HAP-1 (cell line): ENCODE data around the gene POU2F1.

ENCODE experiments used
- DNase-seq, 2 experiments: peaks; one replicate each; pipeline ENCODE4 v3.0.0-alpha.2; 2016 to 2020; ENCODE audit warnings: low spot score in 2 of 2
- H3K27me3 ChIP-seq: fragments of 250-450 bp; sonication (Bioruptor Pico); 2 replicates; pipeline ENCODE4 v1.5.1; 2020; ENCODE audit warnings: low read depth, mild to moderate bottlenecking, moderate library complexity
- H3K36me3 ChIP-seq: fragments of 250-450 bp; sonication (Bioruptor Pico); replicated peaks from 2 replicates; pipeline ENCODE4 v1.5.1; 2020; ENCODE audit warnings: mild to moderate bottlenecking
- H3K4me1 ChIP-seq: fragments of 250-450 bp; sonication (Bioruptor Pico); 2 replicates; pipeline ENCODE4 v1.5.1; 2020; ENCODE audit warnings: mild to moderate bottlenecking
- H3K4me3 ChIP-seq: fragments of 250-450 bp; sonication (Bioruptor Pico); 2 replicates; pipeline ENCODE4 v1.5.1; 2020; ENCODE audit warnings: mild to moderate bottlenecking, moderate library complexity
- H3K9me3 ChIP-seq: fragments of 250-450 bp; sonication (Bioruptor Pico); 2 replicates; pipeline ENCODE4 v1.5.1; 2020; ENCODE audit warnings: mild to moderate bottlenecking, moderate library complexity
- in situ Hi-C: fragments of 300-500 bp; cut with MboI; formaldehyde crosslinking; loops from 3 replicates; pipeline ENCODE4 v1.14.3; 2020; ENCODE audit warnings: low sequenced_read_pairs, inconsistent platforms, mixed read lengths

POU2F1 gene

DNA sequence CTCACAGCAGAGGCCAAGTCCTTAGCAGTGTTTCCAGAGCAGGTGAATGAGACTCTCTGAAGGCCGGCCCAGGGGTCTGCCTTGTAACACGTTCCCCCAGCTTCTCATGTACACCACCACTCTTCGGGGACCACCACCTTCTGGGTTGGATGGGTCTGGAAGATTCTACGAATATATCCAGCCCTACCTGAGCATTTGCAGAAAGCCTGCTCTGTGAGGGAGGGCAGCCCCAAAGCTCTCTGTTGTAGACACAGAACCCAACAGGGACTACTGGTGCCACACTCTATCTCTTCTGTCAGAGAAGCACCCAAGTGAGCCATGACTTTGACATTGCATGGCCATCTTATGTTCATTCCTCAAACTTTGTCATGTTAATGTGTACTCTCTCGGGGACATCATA, 235.8 kb downstream of the POU2F1 start:
- in situ Hi-C loops, result no loop called here
- H3K9me3 ChIP-seq, result no peaks in the 10 kb centered on the region
- no peaks in the 10 kb centered on the region for H3K36me3 ChIP-seq
- H3K4me1 ChIP-seq, result peaks cover 14% of the 10 kb centered on the region
- DNase-seq, result no peak
- H3K27me3 ChIP-seq, result no peaks in the 10 kb centered on the region
- H3K4me3 ChIP-seq, result no peak overlapping the region

DNA sequence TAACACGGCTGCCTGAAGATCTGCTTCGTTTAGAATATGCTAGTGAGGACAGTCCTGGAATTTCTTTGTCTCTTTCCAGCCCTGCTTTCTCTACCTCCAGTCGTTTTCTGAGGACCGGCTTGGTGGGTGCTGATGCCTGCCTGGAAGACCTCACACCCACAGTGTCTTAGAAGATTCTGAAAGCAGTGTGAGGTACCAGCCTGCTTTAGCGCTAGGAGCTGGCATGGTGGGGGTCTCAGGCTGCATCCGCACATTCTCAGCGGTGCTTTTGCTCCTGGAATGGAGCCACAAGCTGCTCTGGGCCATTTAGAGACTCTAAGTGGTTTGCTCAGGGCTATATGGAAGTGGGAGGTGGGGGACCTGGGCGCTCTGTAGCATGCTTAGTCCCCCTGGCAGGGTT, 236.2 kb downstream of the POU2F1 start:
- DNase-seq, result no peak
- H3K9me3 ChIP-seq, result no peaks in the 10 kb centered on the region
- peaks cover 14% of the 10 kb centered on the region for H3K4me1 ChIP-seq
- no peaks in the 10 kb centered on the region for H3K27me3 ChIP-seq
- in situ Hi-C loops, result no loop called here
- H3K36me3 ChIP-seq, result no peaks in the 10 kb centered on the region
- H3K4me3 ChIP-seq, result no peak overlapping the region

DNA sequence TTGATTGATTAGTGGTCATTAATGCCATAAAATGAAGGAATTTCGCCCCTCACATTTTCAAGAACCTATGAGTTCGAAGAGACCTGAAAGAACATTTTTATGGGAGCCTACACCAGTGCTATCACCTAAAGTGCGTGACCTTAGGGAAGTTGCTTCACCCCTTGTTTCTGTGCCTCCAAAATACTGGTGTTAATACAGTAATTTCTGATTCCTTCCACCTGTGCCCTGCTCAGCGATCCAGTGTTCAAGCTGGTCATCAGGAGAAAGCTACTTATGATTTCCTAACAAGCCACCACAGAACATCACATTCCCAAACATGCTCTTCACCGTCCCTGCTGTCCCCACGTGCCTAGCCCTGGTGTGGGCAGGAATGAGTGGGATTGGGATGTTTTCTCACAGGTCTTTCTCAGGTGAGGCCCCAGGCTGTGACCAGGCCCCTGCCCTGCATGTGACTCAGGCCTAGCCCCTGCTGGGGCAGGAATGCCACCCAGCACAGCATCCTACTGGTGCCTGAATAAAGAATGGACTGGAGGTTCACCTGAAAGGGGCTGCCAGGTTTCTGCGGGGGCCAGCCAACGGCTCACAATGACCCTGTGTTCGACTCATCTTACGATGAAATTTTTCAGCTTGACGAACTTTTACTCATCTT, 237.4 kb downstream of the POU2F1 start:
- DNase-seq, result no peak
- Histone ChIP-seq H3K27me3 (no peaks in the 10 kb centered on the region), H3K9me3 (no peaks in the 10 kb centered on the region), H3K4me3 (no peak overlapping the region), H3K4me1 (peaks cover 14% of the 10 kb centered on the region), H3K36me3 (no peaks in the 10 kb centered on the region)
- in situ Hi-C loops, result no loop called here

DNA sequence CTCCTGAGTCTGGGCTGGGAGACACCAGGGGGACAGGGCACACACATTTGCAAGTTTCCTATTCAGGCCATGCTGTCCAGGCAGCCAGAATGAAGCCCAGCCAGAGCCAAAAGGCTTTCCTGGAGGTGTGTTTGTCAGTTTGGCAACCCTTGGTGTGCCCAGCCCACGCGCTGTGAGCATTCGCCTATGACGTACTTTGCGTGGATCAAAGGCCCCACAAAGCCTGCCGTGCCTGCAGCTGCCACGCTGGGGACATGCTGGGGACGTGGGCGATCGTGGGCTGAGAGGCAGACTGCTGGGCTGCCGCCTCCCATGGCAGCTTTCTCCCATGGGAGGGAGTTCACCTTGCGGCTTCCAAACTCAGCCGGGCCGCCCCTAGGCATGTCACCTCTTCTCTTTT, 240.2 kb downstream of the POU2F1 start:
- in situ Hi-C loops, result loop anchor here (10.0 kb wide), 1 partner anchor 64 kb away; no protein-coding TSS in a partner anchor
- Histone ChIP-seq H3K9me3 (no peaks in the 10 kb centered on the region), H3K4me3 (no peak overlapping the region), H3K36me3 (no peaks in the 10 kb centered on the region), H3K27me3 (no peaks in the 10 kb centered on the region), H3K4me1 (0 out of 2 replicates have a peak, but pooled peaks cover 3% of the 10 kb centered on the region)
- DNase-seq, result no peak

DNA sequence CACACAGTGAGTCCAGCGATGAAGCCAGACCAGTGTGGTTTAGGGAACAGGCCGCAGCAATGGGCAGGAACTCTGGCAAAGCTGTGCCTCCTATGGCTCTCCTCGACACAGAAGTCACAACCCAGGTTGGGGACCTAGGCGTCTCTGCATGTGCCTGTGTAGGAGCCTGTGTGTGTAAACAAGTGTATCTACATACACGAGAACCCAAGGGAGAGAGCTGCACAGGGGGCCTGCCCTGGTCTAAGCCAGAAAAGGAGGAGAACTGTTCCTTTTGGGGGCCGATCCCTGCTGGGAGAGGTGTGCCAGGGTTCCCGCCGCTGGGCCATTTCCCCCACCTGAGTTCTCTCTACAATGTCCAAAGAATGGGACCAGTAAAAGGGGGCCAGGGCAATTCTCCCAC, 241.7 kb downstream of the POU2F1 start:
- Histone ChIP-seq H3K4me1 (peaks cover 7% of the 10 kb centered on the region), H3K4me3 (no peak overlapping the region), H3K36me3 (no peaks in the 10 kb centered on the region), H3K9me3 (no peaks in the 10 kb centered on the region), H3K27me3 (no peaks in the 10 kb centered on the region)
- in situ Hi-C loops, result loop anchor here (10.0 kb wide), 1 partner anchor 62 kb away; no protein-coding TSS in a partner anchor
- DNase-seq, result peak in 1 of 2 experiments; percentile 5

DNA sequence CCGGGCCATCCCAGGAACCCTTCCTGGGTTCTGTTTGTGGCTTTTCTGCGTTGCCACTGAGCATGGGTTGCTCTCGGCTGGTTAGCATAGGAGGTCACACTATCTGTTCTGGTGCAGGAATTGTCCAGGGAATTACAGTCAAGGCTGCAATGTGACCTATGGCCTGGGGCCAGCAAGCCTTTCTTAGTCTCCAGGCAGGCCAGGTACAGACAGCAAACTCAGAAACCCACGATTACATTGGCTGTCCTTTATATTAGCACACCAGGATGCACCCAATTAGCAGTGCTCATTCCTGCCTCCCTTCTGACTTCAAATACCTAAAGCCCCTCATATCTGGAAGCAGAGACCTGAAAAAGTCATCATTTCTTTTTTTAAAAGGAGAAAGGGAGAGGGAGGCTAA, 242.4 kb downstream of the POU2F1 start:
- Histone ChIP-seq H3K4me3 (no peak overlapping the region), H3K27me3 (no peaks in the 10 kb centered on the region), H3K4me1 (peaks cover 8% of the 10 kb centered on the region), H3K36me3 (no peaks in the 10 kb centered on the region), H3K9me3 (no peaks in the 10 kb centered on the region)
- peak in 1 of 2 experiments; percentile 3 for DNase-seq
- in situ Hi-C loops, result loop anchor here (10.0 kb wide), 1 partner anchor 62 kb away; no protein-coding TSS in a partner anchor

DNA sequence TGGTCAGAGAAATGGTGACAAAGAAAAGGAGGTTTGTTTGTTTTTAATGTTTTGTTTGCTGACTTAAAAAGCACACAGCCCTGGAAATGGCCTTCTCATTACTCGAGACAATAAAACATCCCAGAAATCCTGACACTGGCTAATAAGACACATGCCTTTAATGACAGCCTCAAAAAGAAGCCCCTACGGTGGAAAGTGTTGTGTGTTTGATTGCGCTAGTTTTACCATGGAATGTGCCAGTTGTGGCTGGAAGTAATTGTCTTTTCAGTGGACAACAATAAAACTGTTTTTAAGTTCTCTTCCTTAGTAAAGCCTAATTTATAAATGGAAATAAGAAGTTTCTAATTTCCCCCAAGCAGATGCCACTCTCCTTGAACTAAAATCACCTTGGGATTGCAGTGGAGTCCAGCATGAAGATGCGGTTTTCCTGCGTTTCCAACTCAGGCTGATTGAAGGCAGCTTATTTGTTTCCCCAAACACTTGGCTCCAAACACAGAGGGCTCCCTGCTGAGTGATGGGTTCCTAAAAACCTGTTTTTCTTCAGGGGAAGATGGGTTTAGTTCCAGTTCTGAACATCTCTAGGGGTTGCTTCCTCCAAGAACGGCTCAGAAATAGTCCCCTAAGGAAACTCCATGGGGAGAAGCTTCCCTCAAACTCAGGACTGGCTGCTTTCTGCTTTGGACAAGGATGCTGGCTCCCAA, 243.3 kb downstream of the POU2F1 start:
- Histone ChIP-seq H3K4me3 (no peak overlapping the region), H3K4me1 (peaks cover 8% of the 10 kb centered on the region), H3K27me3 (no peaks in the 10 kb centered on the region), H3K9me3 (no peaks in the 10 kb centered on the region), H3K36me3 (no peaks in the 10 kb centered on the region)
- in situ Hi-C loops, result loop anchor here (10.0 kb wide), 1 partner anchor 61 kb away; no protein-coding TSS in a partner anchor
- peak in 1 of 2 experiments; percentile 1 for DNase-seq

DNA sequence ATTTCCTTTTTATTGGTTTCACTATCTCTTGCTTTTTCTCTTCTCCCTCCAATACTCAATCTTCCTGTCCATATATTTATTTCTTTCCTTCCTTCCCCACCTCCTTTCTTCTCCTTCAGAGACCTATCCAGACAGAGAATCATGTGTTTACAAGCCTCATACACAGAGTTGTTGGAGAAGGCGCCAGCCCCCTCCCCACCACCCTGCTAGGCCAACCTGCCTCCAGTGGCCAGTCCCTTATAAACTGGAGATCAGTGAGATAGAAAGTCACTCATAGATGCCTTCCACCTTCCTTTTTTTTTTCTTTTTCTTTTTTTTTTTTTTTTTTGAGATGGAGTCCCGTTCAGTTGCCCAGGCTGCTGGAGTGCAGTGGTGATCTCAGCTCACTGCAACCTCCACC, 244.3 kb downstream of the POU2F1 start:
- Histone ChIP-seq H3K27me3 (no peaks in the 10 kb centered on the region), H3K4me1 (peaks cover 8% of the 10 kb centered on the region), H3K4me3 (no peak overlapping the region), H3K36me3 (no peaks in the 10 kb centered on the region), H3K9me3 (no peaks in the 10 kb centered on the region)
- DNase-seq, result peak in 1 of 2 experiments; percentile 4
- in situ Hi-C loops, result loop anchor here (10.0 kb wide), 1 partner anchor 60 kb away; no protein-coding TSS in a partner anchor

DNA sequence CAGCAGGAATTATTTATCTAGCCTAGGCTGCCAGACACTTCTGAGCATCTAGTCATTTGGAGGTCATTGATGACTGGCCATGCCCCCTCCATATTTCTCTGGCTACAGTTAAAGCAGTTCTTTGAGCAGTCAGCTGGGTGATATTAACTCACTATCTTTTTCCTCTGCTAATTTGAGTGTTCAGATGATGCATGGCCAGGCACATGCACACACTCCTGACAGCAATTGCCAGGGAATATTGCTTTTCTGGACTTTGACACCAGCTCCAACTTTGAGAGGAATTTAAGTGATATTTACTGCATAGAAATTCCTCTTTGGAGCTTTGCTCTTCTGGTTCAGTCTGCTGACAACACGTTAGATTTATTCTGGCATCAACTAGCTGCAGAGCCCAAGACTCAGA, 245.1 kb downstream of the POU2F1 start:
- Histone ChIP-seq H3K36me3 (no peaks in the 10 kb centered on the region), H3K4me3 (no peak overlapping the region), H3K4me1 (peaks cover 8% of the 10 kb centered on the region), H3K9me3 (no peaks in the 10 kb centered on the region), H3K27me3 (no peaks in the 10 kb centered on the region)
- no peak for DNase-seq
- in situ Hi-C loops, result loop anchor here (10.0 kb wide), 1 partner anchor 59 kb away; no protein-coding TSS in a partner anchor

DNA sequence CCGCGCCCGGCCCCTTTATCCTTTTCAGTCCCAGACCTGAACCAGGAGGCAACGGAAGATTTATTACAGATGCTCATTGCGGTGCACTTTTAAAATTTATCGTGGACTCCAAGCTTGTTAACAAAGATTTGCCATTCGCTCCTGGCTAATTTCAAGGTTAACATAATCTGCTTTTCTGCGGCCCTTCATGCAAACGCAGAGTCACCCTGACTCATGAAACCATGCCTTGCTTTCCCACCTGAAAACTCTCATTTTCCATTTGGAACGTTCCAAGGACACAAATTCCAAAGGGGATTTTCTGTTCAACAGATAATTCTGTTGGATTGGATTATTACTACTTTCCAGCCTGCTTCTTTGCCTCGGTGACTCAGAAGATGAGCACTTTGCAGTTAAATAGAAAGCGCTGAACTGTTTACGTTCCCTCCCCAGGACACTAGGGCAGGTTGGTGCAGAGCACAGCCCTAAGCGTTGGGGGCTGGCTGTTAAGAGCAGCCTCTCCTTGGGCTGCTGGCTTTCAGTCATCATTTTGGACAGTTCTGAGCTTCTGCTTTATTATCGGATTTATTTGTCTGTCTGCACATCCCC, 246.5 kb downstream of the POU2F1 start:
- peak; percentile 24 to 25 for DNase-seq
- Histone ChIP-seq H3K27me3 (no peaks in the 10 kb centered on the region), H3K36me3 (no peaks in the 10 kb centered on the region), H3K4me3 (no peak overlapping the region), H3K4me1 (peaks cover 8% of the 10 kb centered on the region), H3K9me3 (no peaks in the 10 kb centered on the region)
- in situ Hi-C loops, result loop anchor here (10.0 kb wide), 1 partner anchor 58 kb away; no protein-coding TSS in a partner anchor

DNA sequence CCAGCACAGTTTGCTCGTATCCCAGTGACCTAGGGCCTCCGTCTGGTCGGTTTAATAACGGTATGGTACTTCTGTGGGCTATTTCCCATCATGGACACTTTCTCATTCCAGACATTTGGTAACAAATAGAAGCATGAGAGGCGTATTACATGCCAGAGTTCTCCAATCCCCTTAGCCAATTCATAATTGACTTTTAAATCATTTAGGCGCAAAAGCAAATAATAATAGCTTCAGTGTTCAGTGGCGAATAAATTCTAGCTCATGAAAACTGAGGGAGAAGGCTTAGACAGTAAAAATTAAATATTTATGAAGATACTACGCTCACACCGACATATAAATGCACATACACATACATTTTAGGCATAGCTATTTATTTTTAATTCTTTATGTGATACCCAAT, 247.1 kb downstream of the POU2F1 start:
- Histone ChIP-seq H3K36me3 (no peaks in the 10 kb centered on the region), H3K4me1 (peaks cover 8% of the 10 kb centered on the region), H3K9me3 (no peaks in the 10 kb centered on the region), H3K27me3 (no peaks in the 10 kb centered on the region), H3K4me3 (no peak overlapping the region)
- in situ Hi-C loops, result loop anchor here (10.0 kb wide), 1 partner anchor 57 kb away; no protein-coding TSS in a partner anchor
- no peak for DNase-seq

DNA sequence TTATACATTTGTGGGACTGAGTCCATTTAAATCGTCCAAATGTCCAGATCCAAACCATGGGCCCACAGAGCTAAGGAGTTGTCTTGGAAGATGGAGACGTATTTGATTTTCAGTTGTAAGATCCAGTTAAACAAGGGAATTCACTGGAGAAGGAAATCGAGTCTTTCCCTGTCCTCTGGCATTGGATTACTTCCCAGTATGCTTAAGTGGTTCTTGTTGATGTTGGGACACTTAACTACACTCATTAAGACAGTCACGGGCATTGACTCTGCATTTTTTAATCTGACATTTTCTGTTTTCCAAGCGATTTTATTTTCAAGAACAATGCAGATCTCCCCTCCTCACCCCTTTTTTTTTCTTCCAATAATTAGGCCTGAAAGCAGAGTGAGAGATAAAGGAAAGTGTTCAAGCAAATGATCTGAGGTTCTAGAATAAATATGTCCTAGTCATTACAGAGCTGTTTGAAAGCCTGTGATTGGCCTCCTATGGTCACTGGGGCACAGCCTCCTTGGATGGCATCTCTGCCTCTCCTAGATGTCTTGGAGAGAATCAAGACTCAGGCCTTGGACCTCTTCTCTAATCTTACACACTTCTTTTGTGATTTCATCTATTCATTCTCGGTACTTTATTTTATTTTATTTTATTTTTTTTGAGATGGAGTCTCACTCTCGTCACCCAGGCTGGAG, 248.7 kb downstream of the POU2F1 start:
- in situ Hi-C loops, result loop anchor here (10.0 kb wide), 1 partner anchor 55 kb away; no protein-coding TSS in a partner anchor
- no peak overlapping the region for H3K4me3 ChIP-seq
- H3K4me1 ChIP-seq, result peaks cover 15% of the 10 kb centered on the region
- H3K9me3 ChIP-seq, result no peaks in the 10 kb centered on the region
- no peaks in the 10 kb centered on the region for H3K27me3 ChIP-seq
- no peaks in the 10 kb centered on the region for H3K36me3 ChIP-seq
- DNase-seq, result no peak

DNA sequence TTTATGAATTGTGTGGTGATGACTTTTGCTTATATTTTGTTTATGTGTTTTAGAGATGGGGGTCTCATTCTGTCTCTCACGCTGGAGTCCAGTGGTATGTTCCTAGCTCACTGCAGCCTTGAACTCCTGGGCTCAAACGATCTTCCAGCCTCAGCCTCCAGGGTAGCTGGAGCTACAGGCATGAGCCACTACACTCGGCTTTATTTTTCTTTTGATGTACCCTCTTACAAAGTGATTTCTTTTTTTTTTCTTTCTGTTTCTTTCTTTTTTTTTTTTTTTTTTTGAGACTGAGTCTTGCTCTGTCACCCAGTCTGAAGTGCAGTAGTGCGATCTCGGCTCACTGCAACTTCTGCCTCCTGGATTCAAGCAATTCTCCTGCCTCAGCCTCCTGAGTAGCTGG, 250.9 kb downstream of the POU2F1 start:
- Histone ChIP-seq H3K27me3 (no peaks in the 10 kb centered on the region), H3K9me3 (no peaks in the 10 kb centered on the region), H3K36me3 (no peaks in the 10 kb centered on the region), H3K4me3 (no peak overlapping the region), H3K4me1 (peaks cover 12% of the 10 kb centered on the region)
- in situ Hi-C loops, result no loop called here
- no peak for DNase-seq
